Measurements from ENCODE around the gene AFAP1. TPM values are rescaled to one million over a fixed set of nuclear protein-coding genes. Genes with fewer than 3 reads are reported as not detected.

Gene AFAP1
- 32.5 TPM for polyA plus RNA-seq (ENCODE audit: insufficient read length)

GRCh38 chr4:7939377-7940108 lies at the start of gene AFAP1:
TSS of gene AFAP1 (minus strand) at chr4:7939861. CDS start at chr4:7872078, 67,783 bp downstream.
- peak; percentile 55 for DNase-seq (ENCODE audit: low read depth)

GRCh38 chr4:7988437-7988836 lies 48.8 kb upstream of the AFAP1 start:
- no peak for DNase-seq (ENCODE audit: low read depth)

GRCh38 chr4:7987148-7987989 lies 47.7 kb upstream of the AFAP1 start:
- peak; percentile 34 for DNase-seq (ENCODE audit: low read depth)

GRCh38 chr4:7985891-7986441 lies 46.3 kb upstream of the AFAP1 start:
- no peak for DNase-seq (ENCODE audit: low read depth)

GRCh38 chr4:7985072-7985471 lies 45.4 kb upstream of the AFAP1 start:
- no peak for DNase-seq (ENCODE audit: low read depth)

GRCh38 chr4:7984286-7984925 lies 44.7 kb upstream of the AFAP1 start:
- no peak for DNase-seq (ENCODE audit: low read depth)

GRCh38 chr4:7983296-7983695 lies 43.6 kb upstream of the AFAP1 start:
- no peak for DNase-seq (ENCODE audit: low read depth)

GRCh38 chr4:7981738-7982394 lies 42.2 kb upstream of the AFAP1 start:
- no peak for DNase-seq (ENCODE audit: low read depth)

- DNase-seq (ENCODE audit: low read depth): no peak
Measured at GRCh38 chr4:7980036-7980435, 40.4 kb upstream of the AFAP1 start.

- DNase-seq (ENCODE audit: low read depth): no peak
Measured at GRCh38 chr4:7979652-7979968, 39.9 kb upstream of the AFAP1 start.

- no peak for DNase-seq (ENCODE audit: low read depth)
Measured at GRCh38 chr4:7978907-7979651, 39.4 kb upstream of the AFAP1 start.

GRCh38 chr4:7978489-7978888 lies 38.8 kb upstream of the AFAP1 start:
- no peak for DNase-seq (ENCODE audit: low read depth)

- DNase-seq (ENCODE audit: low read depth): no peak
Measured at GRCh38 chr4:7976634-7977033, 37.0 kb upstream of the AFAP1 start.

- DNase-seq (ENCODE audit: low read depth): no peak
Measured at GRCh38 chr4:7976025-7976424, 36.4 kb upstream of the AFAP1 start.

- DNase-seq (ENCODE audit: low read depth): no peak
Measured at GRCh38 chr4:7974425-7974824, 34.8 kb upstream of the AFAP1 start.

GRCh38 chr4:7973545-7973981 lies 33.9 kb upstream of the AFAP1 start:
- no peak for DNase-seq (ENCODE audit: low read depth)

- DNase-seq (ENCODE audit: low read depth): no peak
Measured at GRCh38 chr4:7971881-7972500, 32.3 kb upstream of the AFAP1 start.

GRCh38 chr4:7971159-7971631 lies 31.5 kb upstream of the AFAP1 start:
- no peak for DNase-seq (ENCODE audit: low read depth)

GRCh38 chr4:7970361-7970946 lies 30.8 kb upstream of the AFAP1 start:
- no peak for DNase-seq (ENCODE audit: low read depth)

All from forelimb muscle (tissue), 1 donor.